Measurements from ENCODE around the gene GNB4. TPM values are rescaled to one million over a fixed set of nuclear protein-coding genes. Genes with fewer than 3 reads are reported as not detected.

GNB4 gene
- total and polyA plus RNA-seq, 2 donors (not counting 3 experiments of a cell fraction or from before 2014, with no cell fraction given), result 30.3 to 62.6 TPM

- no peak overlapping the region for H3K4me3 ChIP-seq (replicated peaks in 1 of 3; ENCODE audit: insufficient read depth in 1 of 3, low read depth in 1 of 3, low read length in 3 of 3)
- no peaks in the 10 kb centered on the region for H3K36me3 ChIP-seq (ENCODE audit: control insufficient read depth in 2 of 2, extremely low read depth in 1 of 2, insufficient read depth in 2 of 2, low read length in 2 of 2)
- H4K20me1 ChIP-seq (replicated peaks; ENCODE audit: control insufficient read depth, extremely low read depth, insufficient read depth, low read length), result no peaks in the 10 kb centered on the region
- TF ChIP-seq EZH2 (IDR thresholded peaks at IDR 0.05; ENCODE audit: borderline replicate concordance, low read depth, low read length, severe bottlenecking) (no peak), MAX (IDR thresholded peaks at IDR 0.05; ENCODE audit: insufficient read depth, insufficient read length) (no peak), FOS (IDR thresholded peaks at IDR 0.05; ENCODE audit: borderline replicate concordance, insufficient read depth, low read length) (no peak), POLR2AphosphoS5 (IDR thresholded peaks at IDR 0.05; ENCODE audit: insufficient read depth, low read depth, low read length) (no peak), MYC (IDR thresholded peaks at IDR 0.05; ENCODE audit: low read depth, low read length) (no peak), CTCF (IDR thresholded peaks at IDR 0.05; ENCODE audit: extremely low read depth in 1 of 2, insufficient read depth in 1 of 2, low read depth in 1 of 2, low read length in 2 of 2) (no peak), JUN (IDR thresholded peaks at IDR 0.05; ENCODE audit: borderline replicate concordance, insufficient read depth, insufficient read length, low read depth) (no peak), GATA2 (IDR thresholded peaks at IDR 0.05; ENCODE audit: insufficient read depth, insufficient read length, low read depth, low read length) (no peak), POLR2A (IDR thresholded peaks at IDR 0.05; ENCODE audit: low read depth, low read length) (no peak)
- FAIRE-seq (no peak), DNase-seq (ENCODE audit: low read depth, low spot score) (no peak)
- no peak overlapping the region for H3K9ac ChIP-seq (replicated peaks; ENCODE audit: extremely low read depth, insufficient read depth, low read length)
- dilution Hi-C loops (cut with MboI; ENCODE audit: extremely low pct_ligation_motif_present, low sequenced_read_pairs) (no loop called here), intact Hi-C loops (cut with micrococcal nuclease) (loop anchor here (5.0 kb wide), 1 partner anchor 307 kb away; the partner anchor contains the start of gene PIK3CA)
- BruUV-seq (replicated peaks), result no TSS peak
- H3K4me2 ChIP-seq (ENCODE audit: insufficient read depth, low read length), result no peak overlapping the region
- POLR2A ChIA-PET, result no interaction called here
- peaks cover 18% of the 10 kb centered on the region for H3K4me1 ChIP-seq (ENCODE audit: control insufficient read depth, extremely low read depth, insufficient read depth, low read length)
- no peak overlapping the region for H3K27ac ChIP-seq (ENCODE audit: insufficient read depth, low read depth, low read length)
- no peaks in the 10 kb centered on the region for H3K9me1 ChIP-seq (replicated peaks; ENCODE audit: control insufficient read depth, extremely low read depth, insufficient read depth, low read length)
- H2AFZ ChIP-seq (ENCODE audit: low read depth, low read length), result no peak overlapping the region
- H3K79me2 ChIP-seq (ENCODE audit: control insufficient read depth, insufficient read depth, low read length), result peaks cover 19% of the 10 kb centered on the region
- no peaks in the 10 kb centered on the region for H3K9me3 ChIP-seq (replicated peaks; ENCODE audit: control insufficient read depth, insufficient read depth, low read length)
- CTCF ChIA-PET, result interaction anchor here (0.6 to 1.6 kb wide), 2 partner anchors 8 to 22 kb away, joined by 3 read pairs; no protein-coding TSS in a partner anchor
- H3K27me3 ChIP-seq (ENCODE audit: control insufficient read depth in 2 of 2, insufficient read depth in 2 of 2, low read length in 2 of 2), result no peaks in the 10 kb centered on the region
Observed at GRCh38 chr3:179453967-179454366, 2.7 kb upstream of the GNB4 start.

Data from endothelial cell of umbilical vein (primary cell).